T1000 (cell line): ENCODE results near the gene SPATA16.
"Not testable (repeated sequence)": the region's sequence is repeated elsewhere in the genome, so short reads cannot be mapped to it uniquely, and the experiment has no call there.

Source experiments
- DNase-seq: peaks from one replicate; lab custom pipeline; 2025; ENCODE audit warnings: mixed read lengths; lab: John Stamatoyannopoulos, UW

Gene SPATA16

DNA sequence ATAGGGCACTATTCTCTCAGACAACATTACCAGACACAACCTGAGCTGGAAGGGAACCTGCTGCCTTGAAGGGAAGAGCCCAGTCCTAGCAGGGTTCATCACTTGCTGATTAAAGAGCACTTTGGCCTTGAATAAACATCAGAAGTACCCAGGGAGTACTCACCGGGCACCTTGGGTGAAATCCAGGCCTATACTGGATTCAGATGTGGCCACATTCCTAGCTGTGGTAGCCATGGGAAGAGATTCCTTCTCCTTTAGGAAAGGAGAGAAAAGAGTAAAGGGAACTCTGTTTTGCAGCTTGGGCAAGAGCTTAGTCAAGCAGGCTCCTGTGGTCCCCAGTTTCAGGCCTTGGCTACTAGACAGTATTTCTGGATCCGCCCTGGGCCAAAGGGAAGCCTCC lies 195.0 kb downstream of the SPATA16 start:
- DNase-seq, result no peak

DNA sequence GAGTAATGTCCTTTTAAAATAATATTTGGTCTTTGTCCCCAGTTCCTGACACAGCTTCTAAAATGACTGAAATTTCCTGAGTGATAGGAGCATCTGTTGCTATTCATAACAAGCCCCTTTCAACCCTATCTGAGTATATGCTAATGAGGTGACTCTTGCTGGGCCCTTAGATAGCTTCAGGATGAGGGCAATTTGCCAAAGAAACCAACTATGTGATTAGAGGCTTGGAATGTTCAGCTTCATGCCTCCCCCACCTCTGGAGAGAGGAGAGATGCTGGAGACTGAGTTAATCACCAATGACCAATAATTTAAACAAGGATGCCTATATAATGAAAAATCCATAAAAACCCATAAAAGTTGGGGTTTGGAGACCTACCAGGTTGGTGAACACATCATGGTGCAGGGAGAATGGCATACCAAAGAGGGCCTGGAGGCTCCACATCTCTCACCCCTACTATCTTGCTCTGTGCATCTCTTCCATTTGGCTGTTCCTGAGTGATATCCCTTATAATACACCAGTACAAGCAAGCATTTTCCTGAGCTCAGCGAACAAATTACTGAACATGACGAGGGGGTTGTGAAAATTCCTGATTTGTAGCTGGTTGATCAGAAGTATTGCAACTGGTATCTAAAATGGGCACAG lies 201.3 kb downstream of the SPATA16 start:
- peak; percentile 40 for DNase-seq

DNA sequence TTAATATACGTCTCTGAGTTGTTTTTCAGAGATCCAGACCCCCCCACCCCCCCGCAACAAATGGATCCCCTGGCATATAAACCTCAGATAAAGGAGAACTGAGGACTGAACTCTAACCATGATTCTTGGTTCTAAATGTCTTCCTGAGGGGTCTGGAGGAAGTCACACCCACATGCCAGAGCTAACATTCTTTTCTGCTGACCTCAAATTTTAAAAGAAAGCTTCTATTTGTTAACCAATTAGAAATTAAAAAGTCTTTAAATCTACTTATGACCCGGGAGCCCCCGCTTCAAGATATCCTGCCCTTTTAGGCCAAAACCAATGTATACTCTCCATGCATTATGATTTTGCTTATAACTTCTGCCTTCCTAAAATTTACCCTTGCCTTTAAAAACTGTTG lies 202.2 kb downstream of the SPATA16 start:
- DNase-seq, result no peak

DNA sequence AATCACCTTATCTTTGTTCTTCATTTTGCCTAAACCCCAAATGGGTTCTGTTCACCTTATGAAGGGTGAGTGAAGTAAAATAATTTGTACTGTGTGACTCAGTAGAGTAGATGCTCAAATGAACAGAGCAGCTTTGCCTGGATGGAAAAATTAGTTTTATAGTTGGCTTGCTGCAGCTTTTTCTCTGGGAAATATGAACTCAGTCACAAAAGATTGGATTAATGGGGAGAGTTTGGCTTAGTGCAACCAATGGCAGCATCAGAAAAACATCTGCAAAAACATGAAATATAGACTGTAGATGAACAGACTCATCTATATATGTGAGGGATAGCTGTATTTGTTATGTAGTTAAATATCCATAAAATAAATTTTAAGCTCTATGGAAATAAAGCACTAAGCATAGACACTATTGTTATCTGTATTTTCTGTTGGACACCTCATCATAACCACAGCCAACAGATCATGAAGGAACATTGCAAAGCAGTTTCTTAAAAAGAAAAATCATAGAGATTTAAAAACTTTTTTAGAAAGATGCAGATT lies 209.2 kb downstream of the SPATA16 start:
- DNase-seq, result no peak

DNA sequence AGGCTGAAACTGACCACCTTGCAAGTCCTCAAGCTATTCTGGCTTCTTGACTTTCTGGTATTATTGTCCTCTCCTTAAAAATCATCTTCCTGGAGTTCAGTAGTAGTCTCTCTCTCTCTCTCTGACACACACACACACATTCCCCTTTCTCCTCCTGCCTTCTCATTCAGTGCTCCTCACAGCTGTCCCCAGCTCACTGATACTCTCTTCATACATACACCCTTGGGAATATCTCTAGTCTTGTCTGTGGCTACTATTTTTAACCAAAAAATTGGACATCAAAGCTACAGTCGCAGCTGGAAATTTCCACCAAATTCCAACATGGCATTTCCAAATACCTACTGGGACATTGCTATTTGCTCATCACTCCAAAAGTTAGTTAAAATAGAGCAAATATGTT lies 211.6 kb downstream of the SPATA16 start:
- DNase-seq, result no peak

DNA sequence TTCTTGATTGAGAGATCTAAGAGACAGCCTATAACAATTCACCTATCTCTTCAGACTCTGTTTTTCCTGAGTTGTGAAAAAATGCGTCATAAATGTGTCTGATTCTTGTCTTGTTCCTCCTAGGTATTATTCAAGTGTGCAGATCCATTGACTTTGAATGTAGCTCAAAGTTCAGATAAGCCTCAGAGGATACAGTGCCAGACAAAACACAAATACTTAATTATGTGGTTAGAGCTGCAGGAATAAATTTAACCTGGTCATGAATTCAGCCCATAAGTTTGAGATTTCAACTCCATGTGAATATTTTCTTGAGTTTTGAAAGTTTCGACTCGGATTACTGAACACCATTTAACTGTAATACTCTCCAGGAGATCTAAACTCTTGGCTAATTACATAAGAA lies 216.5 kb downstream of the SPATA16 start:
- no peak for DNase-seq

DNA sequence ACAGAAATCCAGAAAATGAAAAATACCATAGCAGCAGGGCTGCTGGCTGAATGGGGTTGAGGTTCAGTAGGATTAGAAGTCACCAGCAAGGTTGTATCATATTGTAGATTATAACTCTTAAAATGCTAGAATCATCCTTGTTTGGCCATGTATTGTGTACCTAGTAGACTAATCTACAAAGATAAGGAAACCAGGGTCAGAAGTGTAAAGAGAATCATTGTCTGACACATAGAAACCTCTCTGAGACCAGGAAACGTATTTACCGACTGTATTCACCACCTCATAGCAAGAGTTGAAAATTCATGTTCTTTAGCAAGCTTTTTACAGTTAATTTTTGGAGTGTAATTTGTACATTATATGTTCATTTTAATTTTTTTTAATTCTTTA lies 221.7 kb downstream of the SPATA16 start:
- no peak for DNase-seq

DNA sequence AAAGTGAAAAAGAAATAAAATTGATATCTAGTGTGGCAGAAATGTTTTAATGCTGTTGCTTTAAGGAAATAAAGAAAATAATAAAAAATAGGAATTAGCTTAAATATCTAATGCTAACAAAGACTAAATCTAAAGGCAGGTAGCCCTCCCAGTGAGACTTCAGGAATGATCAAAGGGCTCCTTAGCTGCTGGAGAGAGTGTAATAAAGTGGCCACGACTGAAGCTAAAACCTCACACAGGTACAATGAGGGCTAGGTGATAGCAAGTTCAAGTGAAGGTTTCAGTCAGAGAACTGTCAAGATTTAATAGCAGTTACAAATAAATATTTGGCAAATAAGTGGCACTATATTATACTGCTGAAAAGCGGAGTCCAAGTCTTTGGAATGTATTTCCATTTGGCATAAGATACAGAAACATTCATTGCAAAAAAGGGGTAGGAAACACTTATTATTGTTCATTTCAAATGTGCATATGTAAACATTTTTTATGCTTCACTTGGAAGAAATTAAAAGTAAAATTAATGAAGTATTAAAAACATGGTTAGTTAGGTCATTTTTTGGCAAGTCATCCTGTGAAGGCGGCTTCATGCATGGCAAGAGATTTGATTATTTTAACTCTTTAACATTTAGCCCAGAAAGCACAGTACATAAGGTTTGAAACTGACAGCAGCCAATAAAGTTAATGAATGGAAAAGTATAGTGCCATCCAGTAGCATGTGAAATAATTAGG lies 222.3 kb downstream of the SPATA16 start:
- DNase-seq, result no peak

DNA sequence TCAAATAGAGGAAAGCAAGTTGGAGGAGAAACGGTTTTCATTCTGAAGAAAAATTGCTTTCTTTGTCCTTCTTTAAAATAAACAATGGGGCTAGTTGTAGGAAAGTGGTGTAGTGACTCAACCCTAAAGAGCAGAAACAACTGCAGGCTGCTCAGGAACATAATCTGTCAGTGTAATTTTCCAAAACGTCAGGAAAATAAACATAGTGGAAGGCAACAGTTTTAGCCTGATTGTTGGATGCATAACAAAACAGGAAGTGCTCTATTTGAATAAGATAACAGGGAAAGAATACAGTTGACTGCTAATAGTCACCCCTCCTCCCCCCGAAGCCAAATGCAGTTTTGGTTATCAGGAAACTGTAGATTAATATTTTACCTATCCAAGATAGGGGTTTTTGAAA lies 222.9 kb downstream of the SPATA16 start:
- no peak for DNase-seq

DNA sequence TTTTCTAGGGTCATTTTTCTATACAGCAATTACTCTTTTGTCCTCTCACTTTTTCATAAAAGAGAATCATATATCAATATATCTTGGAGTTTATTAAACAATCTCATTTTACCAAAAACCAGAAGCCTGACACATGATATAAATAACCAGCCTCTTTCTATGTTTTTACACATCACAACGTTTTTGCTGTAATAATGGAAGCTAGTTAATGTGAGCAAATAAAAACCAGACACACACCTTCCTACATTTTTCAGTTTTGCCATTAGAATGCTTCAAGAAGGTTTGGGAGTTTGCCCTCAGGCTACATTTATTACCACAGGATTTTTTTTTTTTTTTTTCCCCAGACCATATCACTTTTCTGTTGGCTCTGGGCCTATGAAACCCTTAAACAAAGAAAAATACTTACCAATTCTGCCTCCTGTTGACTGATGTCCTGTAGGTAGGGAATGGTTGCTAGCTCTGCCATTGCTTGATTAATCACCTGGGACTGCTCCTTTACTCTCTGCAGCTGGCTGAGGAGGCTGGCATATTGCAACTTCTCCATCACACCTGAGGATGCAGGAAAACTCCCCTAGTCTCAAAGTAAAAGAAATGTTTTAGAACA lies 225.0 kb downstream of the SPATA16 start:
- DNase-seq, result no peak

DNA sequence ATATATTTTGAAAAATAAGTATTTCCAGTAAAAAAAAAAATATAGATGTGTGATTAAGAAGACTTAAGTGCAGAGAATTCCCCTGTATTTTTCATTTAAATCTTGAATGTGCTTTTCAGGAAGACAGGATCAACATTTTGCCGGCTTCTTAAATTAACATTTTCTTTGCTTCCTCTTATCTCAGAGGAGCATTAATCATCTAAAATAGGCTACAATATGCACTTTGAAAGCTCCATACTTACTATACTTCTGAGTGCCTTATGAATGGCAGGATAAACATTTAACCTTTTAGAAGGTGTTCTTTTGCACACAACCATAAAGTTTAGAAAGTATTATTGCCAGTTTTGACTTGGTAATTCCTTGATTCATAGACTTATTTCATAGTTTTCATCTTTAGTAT lies 226.2 kb downstream of the SPATA16 start:
- no peak for DNase-seq

DNA sequence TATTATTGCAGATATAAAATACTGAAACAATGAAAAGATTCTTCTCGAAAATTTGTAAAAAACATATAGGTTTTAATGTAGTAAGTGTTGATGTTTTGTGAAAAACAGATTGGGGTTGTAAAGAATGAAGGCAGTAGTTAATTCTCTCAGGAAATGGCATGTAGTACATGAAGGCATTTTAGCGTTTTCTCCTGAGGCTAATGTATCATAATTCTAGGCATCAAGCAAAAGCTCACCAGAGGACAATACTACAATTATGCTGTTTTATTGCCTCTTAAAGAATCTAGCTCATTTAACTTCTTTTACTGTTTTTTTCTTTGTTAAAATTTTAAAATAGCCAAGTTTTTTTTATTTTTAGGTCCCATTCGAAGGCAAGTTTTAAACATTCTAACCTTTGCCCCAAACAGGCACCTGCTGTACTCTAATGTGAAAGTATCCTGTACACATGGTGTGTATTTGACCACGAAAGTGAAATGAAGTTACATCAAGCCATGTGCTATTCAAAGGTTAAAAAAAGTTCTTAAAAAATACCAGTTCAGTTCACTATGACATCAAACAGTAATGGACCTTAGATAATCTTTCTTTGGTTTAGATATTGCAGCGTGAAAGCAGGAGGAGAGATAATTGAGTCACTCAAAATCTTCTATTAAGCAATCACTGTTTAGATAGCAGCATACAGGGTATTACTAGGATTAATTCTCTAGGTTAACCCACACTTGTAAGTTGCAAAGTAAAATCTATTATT lies 227.0 kb downstream of the SPATA16 start:
- no peak for DNase-seq

DNA sequence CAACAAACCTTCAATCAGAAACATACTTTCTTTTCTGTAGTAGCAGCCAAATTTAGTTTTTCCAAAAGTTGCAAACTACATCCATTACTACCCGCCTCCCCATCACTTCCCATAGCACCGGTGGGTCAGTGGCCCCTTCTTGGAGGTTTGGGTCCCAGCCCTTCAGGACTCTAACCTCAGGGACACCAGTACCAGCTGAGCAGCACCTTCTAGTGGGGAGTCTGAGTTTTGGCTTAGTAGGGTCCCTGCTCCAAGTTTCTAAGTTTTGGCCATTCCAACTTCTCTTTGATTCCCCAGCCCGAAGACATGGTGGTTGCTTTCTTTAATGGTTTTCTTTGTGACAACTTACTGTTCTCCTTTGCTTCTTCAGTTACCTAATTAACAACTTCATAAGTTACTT lies 229.9 kb downstream of the SPATA16 start:
- DNase-seq, result no peak

DNA sequence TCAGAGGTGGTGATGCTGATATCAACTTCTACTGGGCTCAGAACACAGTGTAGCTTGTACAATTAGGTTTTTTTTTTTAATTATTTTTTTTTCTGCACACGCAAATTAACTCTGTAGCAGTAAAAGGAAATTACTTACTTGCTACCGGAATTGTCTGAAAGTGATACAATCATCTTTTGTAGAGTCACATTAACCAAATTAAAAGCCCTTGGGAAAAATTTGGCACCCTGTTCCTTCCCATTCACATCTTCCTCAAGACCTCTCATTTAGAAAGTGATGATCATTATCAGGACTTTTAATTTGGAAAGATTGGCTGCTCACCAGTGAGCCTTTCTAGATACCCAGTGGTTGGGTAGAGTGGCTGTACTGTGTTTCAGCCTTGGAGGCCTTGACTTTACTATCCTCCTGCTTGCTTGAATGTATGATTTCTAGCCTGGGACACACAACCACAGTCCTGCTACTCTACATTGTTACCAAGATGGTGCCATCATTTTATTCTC lies 232.2 kb downstream of the SPATA16 start:
- DNase-seq, result no peak

DNA sequence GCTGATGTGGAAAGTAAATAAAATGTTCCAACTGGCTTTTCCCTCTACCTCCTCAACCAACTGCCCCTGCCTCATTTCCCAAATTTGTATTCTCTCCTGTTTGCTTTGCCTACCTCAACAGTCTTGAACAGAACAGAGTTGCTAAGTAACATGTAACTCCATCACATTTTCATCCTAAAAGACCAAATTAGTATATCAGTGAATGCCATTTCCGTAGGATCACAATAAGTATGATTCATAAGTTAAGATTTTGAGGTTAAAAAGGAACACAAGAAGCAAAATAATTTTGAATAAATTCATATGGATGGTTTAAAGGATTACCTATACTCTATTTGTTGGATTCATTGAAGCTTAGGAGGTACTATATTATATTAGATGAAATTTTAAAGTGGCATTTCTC lies 235.6 kb downstream of the SPATA16 start:
- no peak for DNase-seq

DNA sequence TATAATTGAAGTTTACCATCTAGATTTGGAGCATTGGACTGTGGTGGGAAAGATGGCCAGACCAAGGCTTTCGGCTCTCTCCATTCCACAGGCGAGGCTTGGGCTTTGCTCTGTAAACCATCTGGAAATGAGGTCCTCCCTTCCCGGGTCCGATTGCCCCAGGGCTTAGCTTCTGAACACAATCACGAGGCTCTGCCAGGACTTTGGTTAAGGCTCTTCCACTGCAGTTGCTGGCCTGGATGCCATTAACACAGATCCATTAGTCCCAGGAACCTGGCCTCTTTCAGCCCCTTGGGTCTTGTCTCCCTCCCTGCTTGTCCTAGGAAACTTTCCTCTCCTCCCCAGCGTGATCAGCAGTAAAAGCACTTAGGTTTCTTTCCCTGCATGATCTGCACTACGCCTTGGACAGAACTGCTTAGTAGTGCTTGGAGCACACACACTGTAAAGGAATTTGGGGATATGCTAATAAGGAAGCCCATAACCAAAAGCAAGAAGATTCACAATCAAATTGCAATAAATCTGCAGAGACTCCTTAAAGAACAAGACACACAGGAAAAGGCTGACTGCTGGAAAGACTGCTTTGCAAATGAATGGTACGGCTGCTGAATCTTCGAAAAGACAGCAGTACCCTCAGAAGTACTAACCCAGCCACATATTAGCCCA lies 236.2 kb downstream of the SPATA16 start:
- no peak for DNase-seq

DNA sequence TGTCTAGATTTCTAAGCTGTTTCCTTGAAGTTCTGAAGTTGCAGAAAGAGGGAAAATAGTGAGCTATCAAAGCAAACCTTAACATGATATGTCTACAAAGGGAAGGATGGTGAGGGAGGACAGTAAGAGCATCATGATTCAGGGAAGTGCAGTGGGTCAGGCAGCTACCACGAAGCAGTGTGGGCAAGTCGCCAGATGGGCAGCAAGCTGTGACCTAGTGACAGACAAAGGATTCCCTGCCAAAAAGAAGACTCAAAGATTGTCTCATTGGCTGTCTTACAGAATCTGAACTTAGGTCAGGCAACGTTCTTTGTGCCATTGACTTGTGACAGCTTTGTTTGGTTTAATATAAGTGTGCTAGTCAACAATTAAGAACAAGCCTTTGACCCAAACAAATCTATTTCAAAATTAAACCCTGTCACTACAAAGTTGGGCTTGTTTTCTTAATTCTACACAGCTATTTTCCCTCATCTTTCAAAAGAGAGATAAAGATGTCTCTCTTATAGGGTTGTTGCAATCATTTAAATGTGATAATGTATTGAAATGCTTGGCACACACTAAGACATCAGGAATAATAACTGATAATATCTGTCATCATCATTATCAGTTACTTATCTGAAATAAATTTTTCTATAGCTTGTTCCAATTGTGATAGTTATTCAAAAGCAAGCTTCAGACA lies 237.3 kb downstream of the SPATA16 start:
- no peak for DNase-seq

DNA sequence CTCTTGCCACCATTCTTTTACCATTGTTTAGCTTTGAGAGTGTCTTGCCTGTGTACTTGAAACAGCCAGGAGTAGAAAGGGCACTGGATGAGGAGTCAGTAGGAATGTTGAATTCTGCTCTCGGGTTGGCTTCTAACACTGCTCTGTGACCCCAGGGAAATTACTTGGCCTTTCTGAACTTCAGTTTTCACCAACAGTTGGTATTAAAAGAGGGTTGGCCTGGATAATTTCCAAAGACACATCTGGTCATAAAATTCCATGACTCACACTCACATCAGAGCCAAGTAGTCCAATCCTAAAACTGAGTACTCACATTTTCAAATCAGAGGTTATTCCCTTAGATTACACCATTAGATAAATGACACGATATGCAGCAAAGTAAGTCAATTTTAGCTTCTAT lies 248.9 kb downstream of the SPATA16 start:
- DNase-seq, result peak; percentile 12

DNA sequence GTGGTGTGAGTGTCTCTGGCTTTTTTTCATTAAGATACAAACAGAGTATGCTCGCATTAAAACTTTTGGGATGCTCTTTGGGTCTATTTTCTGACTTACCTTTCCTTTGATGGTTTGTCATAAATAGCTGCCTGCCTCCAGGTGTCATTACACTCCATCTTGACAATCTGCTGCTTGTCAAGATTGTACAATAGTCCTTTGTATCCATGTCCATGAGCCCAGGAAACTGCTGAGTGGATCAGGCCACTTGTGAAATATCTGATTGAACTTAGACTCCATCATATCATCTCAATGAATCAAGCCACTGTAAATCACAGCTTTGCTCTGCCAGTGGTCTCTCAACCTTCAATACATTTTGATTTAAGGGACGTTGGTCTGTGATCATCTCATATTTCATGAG lies 255.3 kb downstream of the SPATA16 start:
- DNase-seq, result no peak

DNA sequence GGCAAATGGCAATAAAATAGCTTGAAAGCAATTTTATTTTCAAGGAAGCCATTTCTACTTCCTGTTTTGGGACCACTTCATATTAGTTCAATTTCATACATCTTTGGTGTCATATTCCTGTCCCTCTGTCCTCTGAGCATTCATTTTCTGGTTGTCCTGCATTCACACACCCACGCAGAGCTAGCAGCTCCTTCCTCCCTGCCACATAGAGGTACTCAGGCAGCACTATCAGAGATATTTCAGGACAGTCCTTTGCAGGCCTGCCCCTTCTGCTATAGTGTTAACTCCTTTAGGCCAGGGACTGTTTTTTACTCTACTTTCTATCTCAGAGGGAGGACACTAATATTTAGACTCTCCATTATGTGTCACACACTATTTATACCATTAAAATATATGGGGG lies 258.5 kb downstream of the SPATA16 start:
- DNase-seq, result no peak

DNA sequence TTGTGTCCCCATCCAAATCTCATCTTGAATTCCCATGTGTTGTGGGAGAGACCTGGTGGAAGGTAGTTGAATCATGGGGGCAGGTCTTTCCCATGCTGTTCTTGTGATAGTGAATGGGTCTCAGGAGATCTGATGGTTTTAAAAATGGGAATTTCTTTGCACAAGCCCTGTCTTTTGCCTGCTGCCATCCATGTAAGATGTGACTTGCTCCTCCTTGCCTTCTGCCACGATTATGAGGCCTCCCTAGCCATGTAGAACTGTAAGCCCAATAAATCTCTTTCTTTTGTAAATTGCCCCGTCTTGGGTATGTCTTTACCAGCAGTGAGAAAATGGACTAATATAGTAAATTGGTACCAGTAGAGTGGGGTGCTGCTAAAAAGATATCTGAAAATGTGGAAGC lies 261.7 kb downstream of the SPATA16 start:
- not testable (repeated sequence) for DNase-seq
